Large intestine (tissue), 3 donors: ENCODE measurements around the gene PTPRE. TPM values are rescaled to one million over a fixed set of nuclear protein-coding genes. Genes with fewer than 3 reads are reported as not detected.

Source experiments
- DNase-seq, 2 donors: peaks; one replicate each; pipeline versions ENCODE4 v3.0.0 to v3.0.0-alpha.2; 2013
- H3K27ac ChIP-seq: one replicate; pipeline ENCODE4 v1.5.1; 2013; ENCODE audit warnings: low read length
- H3K27me3 ChIP-seq: 2 replicates; pipeline ENCODE4 v1.6.1; 2013; ENCODE audit warnings: low read length; ENCODE audit not compliant: control insufficient read depth, insufficient read depth
- H3K36me3 ChIP-seq: 2 replicates; pipeline ENCODE4 v1.6.1; 2013; ENCODE audit warnings: low read length; ENCODE audit not compliant: control insufficient read depth, insufficient read depth
- H3K4me1 ChIP-seq: one replicate; pipeline ENCODE4 v1.6.1; 2013; ENCODE audit warnings: low read length; ENCODE audit not compliant: control insufficient read depth, insufficient read depth
- H3K4me3 ChIP-seq: one replicate; pipeline ENCODE4 v1.5.1; 2013; ENCODE audit warnings: low read length
- H3K9me3 ChIP-seq: one replicate; pipeline ENCODE4 v1.6.1; 2013; ENCODE audit warnings: mild to moderate bottlenecking, low read depth, low read length, moderate library complexity; ENCODE audit not compliant: control insufficient read depth
- WGBS: methylation state at CpG from one replicate; pipeline ENCODE4 v1.1.5; 2013; ENCODE audit warnings: low lambda C conversion rate; ENCODE audit not compliant: insufficient coverage; 5-methylcytosine and 5-hydroxymethylcytosine counted together
- polyA plus RNA-seq: library from polyadenylated mRNA; unstranded; fragments of 120-200 nt; gene quantifications from one replicate; pipeline ENCODE4 v1.2.1, GENCODE V29; 2013

The PTPRE gene
- polyA plus RNA-seq, 1 donor = 21.6 TPM

DNA sequence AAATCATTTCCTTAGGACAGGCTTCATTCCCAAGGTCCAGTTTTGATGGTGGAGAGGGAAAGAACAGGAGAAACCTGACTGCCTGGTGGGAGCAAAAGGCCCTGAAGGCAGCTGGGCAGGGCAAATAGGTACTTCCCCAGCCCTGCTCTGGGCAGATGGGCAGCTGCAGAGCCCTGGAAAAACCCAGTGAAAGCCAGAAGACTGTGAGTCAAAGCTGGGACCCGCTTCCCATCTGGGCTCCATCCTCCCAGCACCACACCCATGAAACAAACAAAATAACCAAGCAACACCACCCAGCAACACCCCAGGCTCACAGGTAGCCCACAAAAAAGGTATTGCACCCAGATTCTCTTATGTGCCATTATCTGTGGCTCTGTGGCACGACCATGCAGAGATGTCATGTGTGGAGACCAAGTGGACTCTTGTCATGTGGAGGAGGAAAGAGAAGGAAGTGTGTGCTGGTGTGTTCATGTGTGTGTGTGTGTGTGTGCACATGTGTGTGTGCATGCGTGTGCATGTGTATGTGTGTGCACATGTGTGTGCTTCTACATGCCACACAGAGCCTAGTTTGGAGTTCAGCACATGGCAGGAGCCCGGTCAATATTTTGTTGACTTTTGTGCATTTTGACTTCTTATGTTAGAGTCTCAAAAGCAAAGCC lies 24.0 kb upstream of the PTPRE start:
- no peaks in the 10 kb centered on the region for H3K27me3 ChIP-seq
- H3K4me1 ChIP-seq = peaks cover 88% of the 10 kb centered on the region
- no CpG with 5 or more reads among the region's 4 CpGs for WGBS
- no peaks in the 10 kb centered on the region for H3K9me3 ChIP-seq
- peak in 1 of 2 donors; percentile 51 for DNase-seq
- H3K27ac ChIP-seq = peak overlapping the region; percentile 87
- peaks cover 45% of the 10 kb centered on the region for H3K36me3 ChIP-seq
- H3K4me3 ChIP-seq = no peak overlapping the region

DNA sequence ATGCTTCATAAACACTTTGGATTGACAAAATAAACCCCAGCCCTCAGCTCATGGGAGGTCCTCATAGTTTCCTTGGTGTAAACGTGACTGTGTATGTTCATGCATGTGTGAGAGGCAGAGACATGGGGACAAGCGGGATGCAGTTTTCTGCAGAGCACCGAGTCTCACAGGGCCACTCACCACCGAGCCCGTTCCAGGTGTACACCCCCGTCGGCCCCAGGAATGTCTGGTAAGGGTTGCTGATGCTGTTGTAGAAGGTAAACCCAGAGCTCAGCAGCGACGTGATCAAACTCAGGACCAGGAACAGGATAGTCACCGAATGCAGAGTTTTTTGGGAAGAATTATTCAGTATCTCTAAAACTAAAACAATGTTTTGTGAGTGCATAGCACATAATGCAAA lies 23.4 kb upstream of the PTPRE start:
- Histone ChIP-seq H3K4me3 (no peak overlapping the region), H3K27ac (no peak overlapping the region), H3K4me1 (peaks cover 94% of the 10 kb centered on the region), H3K27me3 (no peaks in the 10 kb centered on the region), H3K36me3 (peaks cover 48% of the 10 kb centered on the region), H3K9me3 (no peaks in the 10 kb centered on the region)
- no peak for DNase-seq
- no CpG with 5 or more reads among the region's 10 CpGs for WGBS

GRCh38 chr10:127884501-127884900 lies 22.4 kb upstream of the PTPRE start:
- DNase-seq = no peak
- Histone ChIP-seq H3K4me3 (no peak overlapping the region), H3K36me3 (peaks cover 44% of the 10 kb centered on the region), H3K27ac (peak overlapping the region; percentile 58), H3K9me3 (no peaks in the 10 kb centered on the region), H3K27me3 (no peaks in the 10 kb centered on the region), H3K4me1 (peaks cover 91% of the 10 kb centered on the region)
- WGBS = 0% methylated on average over 1 of the region's 5 CpGs

DNA sequence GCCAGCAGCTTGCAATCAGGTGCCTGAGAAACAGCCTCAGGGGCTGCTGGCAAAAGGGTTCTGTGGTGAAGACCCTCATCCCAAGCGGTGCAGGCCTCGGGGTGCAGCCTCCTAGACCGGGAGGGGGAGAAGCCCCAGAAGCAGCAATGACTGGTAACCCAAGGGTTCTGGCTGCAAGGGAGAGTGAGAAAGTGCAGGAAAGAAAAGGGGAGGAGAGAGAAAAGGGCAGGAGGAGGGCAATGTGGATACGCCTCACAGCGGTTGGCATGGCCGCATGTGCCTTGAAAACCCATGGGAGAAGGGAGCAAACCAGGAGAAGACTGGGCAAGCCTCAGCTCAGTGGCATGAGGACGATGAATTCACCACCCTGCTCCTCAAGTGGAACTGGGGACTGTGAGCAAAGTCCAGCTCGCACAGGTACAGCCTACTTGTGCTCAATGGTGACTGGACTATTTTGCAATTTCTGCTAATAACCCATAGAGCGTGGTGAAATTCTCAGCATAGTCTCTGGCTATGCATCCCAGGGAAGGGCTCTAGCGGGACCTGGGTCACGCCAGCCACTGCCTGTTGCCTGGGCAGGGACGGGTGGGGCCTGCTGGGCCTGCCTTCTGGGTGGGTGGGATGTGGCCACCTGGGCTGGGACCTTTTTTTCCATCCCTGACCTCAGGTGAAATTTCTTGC lies 20.4 kb upstream of the PTPRE start:
- Histone ChIP-seq H3K27me3 (no peaks in the 10 kb centered on the region), H3K27ac (peak overlapping the region; percentile 98), H3K9me3 (no peaks in the 10 kb centered on the region), H3K4me1 (peaks cover 77% of the 10 kb centered on the region), H3K4me3 (no peak overlapping the region), H3K36me3 (peaks cover 36% of the 10 kb centered on the region)
- 65% methylated on average over 2 of the region's 12 CpGs for WGBS
- DNase-seq = peak; percentile 92 to 96

DNA sequence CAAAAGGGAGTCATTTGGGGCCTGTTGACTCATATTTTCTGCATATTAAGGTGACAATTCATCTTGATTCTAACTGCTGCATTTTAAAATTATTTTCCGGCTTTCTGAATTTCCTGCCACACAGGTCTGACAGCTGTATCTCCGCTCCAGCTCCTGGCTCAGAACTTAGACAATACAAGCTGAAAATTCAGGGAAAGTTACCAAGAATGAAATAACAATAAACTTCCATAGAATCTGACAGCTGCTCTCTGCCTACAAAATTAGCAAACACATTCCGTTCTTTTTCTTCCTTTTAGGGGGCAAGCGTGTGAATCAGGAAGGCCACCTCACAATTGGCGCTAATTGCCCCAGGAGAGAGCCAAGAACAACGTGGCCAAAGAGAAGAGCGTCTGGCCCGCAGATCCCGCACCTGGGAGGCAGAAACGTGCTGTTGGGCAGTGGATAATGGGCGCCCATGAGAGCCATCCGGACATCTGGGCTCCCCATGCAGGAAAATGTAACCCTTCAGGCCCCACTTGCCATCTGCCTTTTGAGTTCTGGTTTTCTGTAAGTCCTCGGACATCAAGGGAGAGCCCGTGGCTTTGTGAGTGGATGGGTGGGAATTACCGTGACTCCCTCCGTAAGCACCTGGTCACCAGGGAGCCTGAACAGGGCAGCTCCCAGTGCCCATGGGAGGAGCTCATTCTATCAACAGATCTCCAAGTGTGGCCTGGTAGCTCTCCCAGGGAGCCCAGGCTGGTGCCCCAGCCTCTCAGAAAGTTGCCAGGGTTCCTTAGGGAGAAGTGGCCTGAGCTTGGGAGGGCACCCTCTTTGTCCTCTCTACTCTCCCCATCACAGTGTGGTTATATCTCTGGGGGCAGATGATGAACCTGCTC lies 19.1 kb upstream of the PTPRE start:
- H3K36me3 ChIP-seq = peaks cover 23% of the 10 kb centered on the region
- H3K4me3 ChIP-seq = no peak overlapping the region
- no peaks in the 10 kb centered on the region for H3K27me3 ChIP-seq
- peaks cover 65% of the 10 kb centered on the region for H3K4me1 ChIP-seq
- H3K27ac ChIP-seq = peak overlapping the region; percentile 98
- no peaks in the 10 kb centered on the region for H3K9me3 ChIP-seq
- 83% methylated on average over 1 of the region's 16 CpGs for WGBS
- DNase-seq = no peak

GRCh38 chr10:127888521-127889312 lies 18.2 kb upstream of the PTPRE start:
- Histone ChIP-seq H3K4me3 (peak overlapping the region; percentile 67), H3K36me3 (peaks cover 15% of the 10 kb centered on the region), H3K4me1 (peaks cover 61% of the 10 kb centered on the region), H3K27me3 (no peaks in the 10 kb centered on the region), H3K27ac (peak overlapping the region; percentile 98), H3K9me3 (no peaks in the 10 kb centered on the region)
- DNase-seq = peak; percentile 93 to 98
- WGBS = no CpG with 5 or more reads among the region's 13 CpGs

DNA sequence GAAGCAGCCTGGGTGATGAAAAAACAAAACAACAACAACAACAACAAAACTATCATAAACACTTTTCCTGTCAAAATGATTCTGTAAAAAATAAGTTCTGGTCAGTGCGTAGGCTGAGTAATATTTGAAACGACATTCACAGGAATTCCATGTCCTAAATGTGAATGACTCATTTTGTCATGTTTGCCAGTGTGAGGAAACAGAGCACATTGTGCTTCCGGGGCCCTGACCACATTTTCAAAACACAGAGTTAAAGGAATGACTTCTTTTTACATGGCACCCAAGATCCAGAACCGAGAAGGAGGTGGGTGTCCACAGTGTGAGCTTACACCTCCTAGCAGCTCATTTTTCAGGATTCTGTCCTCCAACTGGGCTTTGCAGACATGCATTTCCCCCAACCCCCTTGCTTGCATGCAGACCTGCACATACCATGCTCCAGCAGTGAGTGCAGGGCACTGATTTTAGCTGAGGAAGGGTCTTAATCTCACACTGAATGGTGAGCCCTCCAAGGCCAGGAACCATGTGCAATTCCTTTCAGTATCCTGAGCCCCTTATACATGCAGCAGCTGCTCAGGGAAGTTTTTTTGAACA lies 17.2 kb upstream of the PTPRE start:
- Histone ChIP-seq H3K36me3 (peaks cover 7% of the 10 kb centered on the region), H3K9me3 (no peaks in the 10 kb centered on the region), H3K4me3 (peak overlapping the region; percentile 67), H3K27ac (peak overlapping the region; percentile 98), H3K4me1 (peaks cover 52% of the 10 kb centered on the region), H3K27me3 (no peaks in the 10 kb centered on the region)
- DNase-seq = peak in 1 of 2 donors; percentile 57
- WGBS = no CpG with 5 or more reads among the region's 4 CpGs

DNA sequence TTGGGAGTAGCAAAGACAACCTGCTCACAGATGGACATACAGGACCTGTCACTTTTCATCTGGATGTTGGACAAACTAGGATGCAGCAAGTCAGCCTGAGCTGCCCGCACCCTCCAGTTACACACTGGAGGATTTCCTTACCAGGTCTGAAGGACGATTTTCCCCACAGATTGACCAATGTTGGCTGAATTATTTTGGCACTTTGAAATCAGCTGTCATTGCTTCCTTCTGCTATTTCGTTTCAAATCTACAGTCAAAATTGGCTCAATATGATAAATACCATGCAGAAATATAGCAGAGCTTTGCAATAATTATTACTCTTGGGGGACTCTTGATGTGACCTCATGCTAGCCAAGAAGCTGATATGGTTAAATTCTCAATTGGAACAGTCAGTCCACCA lies 16.7 kb upstream of the PTPRE start:
- peak overlapping the region; percentile 98 for H3K27ac ChIP-seq
- no peak for DNase-seq
- H3K4me1 ChIP-seq = peaks cover 47% of the 10 kb centered on the region
- no peaks in the 10 kb centered on the region for H3K27me3 ChIP-seq
- WGBS = no CpG with 5 or more reads among the region's 3 CpGs
- H3K36me3 ChIP-seq = peaks cover 7% of the 10 kb centered on the region
- H3K4me3 ChIP-seq = peak overlapping the region; percentile 67
- no peaks in the 10 kb centered on the region for H3K9me3 ChIP-seq

GRCh38 chr10:127890832-127891334 lies 16.0 kb upstream of the PTPRE start:
- Histone ChIP-seq H3K36me3 (peaks cover 7% of the 10 kb centered on the region), H3K4me3 (peak overlapping the region; percentile 67), H3K27ac (peak overlapping the region; percentile 98), H3K27me3 (no peaks in the 10 kb centered on the region), H3K9me3 (no peaks in the 10 kb centered on the region), H3K4me1 (peaks cover 40% of the 10 kb centered on the region)
- WGBS = no CpG with 5 or more reads among the region's 3 CpGs
- peak in 1 of 2 donors; percentile 66 for DNase-seq
